ENCODE data around the gene HKDC1.

GRCh38 chr10:69275444-69275843 is 55.3 kb downstream of the HKDC1 start:
- TF ChIP-seq CTCF (IDR thresholded peaks at IDR 0.05 in 4 of 5, conservative IDR thresholded peaks at IDR 0.05 in 1 of 5) (no peak), POLR2A (IDR thresholded peaks at IDR 0.05) (no peak)
